ENCODE measurements around the gene GALNS.

GALNS gene

DNA sequence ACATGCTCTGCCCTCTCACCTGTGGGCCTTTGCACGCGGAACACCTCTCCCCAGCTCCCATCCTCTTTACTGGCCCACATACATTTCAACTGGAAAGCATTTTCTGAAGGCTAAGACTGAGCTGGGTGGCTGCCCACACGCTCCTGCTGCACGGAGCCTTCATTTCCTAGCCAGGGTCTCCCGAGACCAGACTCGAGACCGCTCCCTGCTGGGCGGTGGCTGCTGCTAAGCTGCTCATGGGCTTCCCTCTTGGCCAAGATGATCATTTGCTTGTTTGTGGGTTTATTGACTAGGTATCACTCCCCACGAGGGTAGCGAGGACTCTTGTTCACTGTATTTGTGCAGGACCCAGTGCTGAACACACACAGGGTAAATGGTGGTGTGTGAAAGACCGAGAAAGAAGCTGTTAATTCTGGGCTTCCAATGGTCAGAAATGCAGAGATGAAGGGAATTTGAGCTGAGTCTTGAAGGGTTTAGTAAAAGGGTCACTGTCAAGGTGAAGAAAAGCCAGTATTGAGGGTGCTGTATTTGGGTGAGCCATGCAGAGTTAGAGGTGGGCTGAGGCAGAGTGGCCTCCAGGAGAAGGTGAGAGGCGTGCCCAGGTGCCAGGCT, 1.1 kb upstream of the GALNS start:
- 0 out of 2 replicates have a peak overlapping the region, but pooled peaks have one; percentile 23 for H3K27ac ChIP-seq (ENCODE audit: low read depth, low read length)

DNA sequence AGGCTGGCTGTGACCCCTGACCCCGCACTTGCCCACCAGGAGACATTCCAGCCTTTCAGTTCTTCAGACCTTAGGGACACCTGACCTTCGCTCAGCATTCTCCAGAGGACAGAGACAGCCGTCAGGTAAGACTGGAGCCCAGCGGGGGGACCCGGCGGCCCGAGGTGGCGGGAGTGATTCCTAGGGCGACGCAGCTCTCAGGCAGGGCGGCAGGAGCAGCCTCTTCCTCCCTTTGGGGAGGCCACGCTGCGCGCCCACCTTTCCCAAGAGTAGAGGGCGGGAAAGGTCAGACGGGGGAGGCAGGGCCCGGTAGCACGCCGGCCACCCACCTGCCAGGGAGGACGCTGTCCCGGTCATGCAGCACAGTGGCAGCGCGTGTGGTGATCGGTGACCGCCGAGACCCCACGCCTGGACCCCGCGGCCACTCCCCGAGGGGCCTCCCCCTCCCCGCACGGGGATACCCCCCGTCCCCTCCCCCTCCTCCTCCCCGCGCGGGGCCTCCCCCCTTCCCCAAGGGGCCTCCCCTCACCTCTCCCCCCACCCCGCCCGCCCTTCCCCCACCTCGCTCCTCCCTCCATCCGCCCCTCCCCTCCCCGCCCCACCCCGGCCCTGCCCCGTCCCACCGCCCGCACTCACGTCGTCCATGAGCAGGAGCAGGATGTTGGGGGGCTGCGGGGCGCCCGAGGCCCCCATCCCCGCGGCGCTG, 472 bp downstream of the GALNS start:
- H3K79me2 ChIP-seq (ENCODE audit: insufficient read depth, low read length), result peaks cover 4% of the 10 kb centered on the region
- no peaks in the 10 kb centered on the region for H3K36me3 ChIP-seq (ENCODE audit: low read length)
- H3K4me3 ChIP-seq (ENCODE audit: insufficient read depth, low read length, poor library complexity, severe bottlenecking), result peak overlapping the region; percentile 69
- no peaks in the 10 kb centered on the region for H3K9me2 ChIP-seq (replicated peaks; ENCODE audit: insufficient read depth, low read length)
- H3K9ac ChIP-seq (ENCODE audit: low read length), result peak overlapping the region; percentile 76
- H2AFZ ChIP-seq (ENCODE audit: low read depth, low read length, severe bottlenecking), result no peak overlapping the region
- H3K27ac ChIP-seq (ENCODE audit: low read depth, low read length), result no peak overlapping the region
- no peaks in the 10 kb centered on the region for H3K9me3 ChIP-seq (ENCODE audit: insufficient read depth, low read length)
- no peaks in the 10 kb centered on the region for H4K20me1 ChIP-seq (ENCODE audit: low read depth, low read length)
- no peak for TF ChIP-seq EZH2phosphoT487 (conservative IDR thresholded peaks at IDR 0.05; ENCODE audit: low read length)
- TF ChIP-seq, protein P1, sequence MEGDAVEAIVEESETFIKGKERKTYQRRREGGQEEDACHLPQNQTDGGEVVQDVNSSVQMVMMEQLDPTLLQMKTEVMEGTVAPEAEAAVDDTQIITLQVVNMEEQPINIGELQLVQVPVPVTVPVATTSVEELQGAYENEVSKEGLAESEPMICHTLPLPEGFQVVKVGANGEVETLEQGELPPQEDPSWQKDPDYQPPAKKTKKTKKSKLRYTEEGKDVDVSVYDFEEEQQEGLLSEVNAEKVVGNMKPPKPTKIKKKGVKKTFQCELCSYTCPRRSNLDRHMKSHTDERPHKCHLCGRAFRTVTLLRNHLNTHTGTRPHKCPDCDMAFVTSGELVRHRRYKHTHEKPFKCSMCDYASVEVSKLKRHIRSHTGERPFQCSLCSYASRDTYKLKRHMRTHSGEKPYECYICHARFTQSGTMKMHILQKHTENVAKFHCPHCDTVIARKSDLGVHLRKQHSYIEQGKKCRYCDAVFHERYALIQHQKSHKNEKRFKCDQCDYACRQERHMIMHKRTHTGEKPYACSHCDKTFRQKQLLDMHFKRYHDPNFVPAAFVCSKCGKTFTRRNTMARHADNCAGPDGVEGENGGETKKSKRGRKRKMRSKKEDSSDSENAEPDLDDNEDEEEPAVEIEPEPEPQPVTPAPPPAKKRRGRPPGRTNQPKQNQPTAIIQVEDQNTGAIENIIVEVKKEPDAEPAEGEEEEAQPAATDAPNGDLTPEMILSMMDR (IDR thresholded peaks at IDR 0.05; ENCODE audit: insufficient read depth, low read length, poor library complexity, severe bottlenecking), result no peak
- H3K4me2 ChIP-seq (ENCODE audit: low read depth, low read length, poor library complexity, severe bottlenecking), result peak overlapping the region; percentile 39
- peaks cover 7% of the 10 kb centered on the region for H3F3A ChIP-seq (ENCODE audit: insufficient read depth)
- H3K27me3 ChIP-seq (ENCODE audit: low read length), result no peaks in the 10 kb centered on the region

More for the DNA sequence above, 1.1 kb upstream of the GALNS start:
- Histone ChIP-seq H3K9me2 (replicated peaks; ENCODE audit: insufficient read depth, low read length) (no peaks in the 10 kb centered on the region), H4K20me1 (ENCODE audit: low read depth, low read length) (no peaks in the 10 kb centered on the region), H3K4me3 (ENCODE audit: insufficient read depth, low read length, poor library complexity, severe bottlenecking) (peak overlapping the region; percentile 69), H2AFZ (ENCODE audit: low read depth, low read length, severe bottlenecking) (peak overlapping the region; percentile 69), H3K27me3 (ENCODE audit: low read length) (no peaks in the 10 kb centered on the region), H3K4me2 (ENCODE audit: low read depth, low read length, poor library complexity, severe bottlenecking) (peak overlapping the region; percentile 70), H3K79me2 (ENCODE audit: insufficient read depth, low read length) (peaks cover 4% of the 10 kb centered on the region), H3K36me3 (ENCODE audit: low read length) (no peaks in the 10 kb centered on the region), H3K9me3 (ENCODE audit: insufficient read depth, low read length) (no peaks in the 10 kb centered on the region), H3K9ac (ENCODE audit: low read length) (peak overlapping the region; percentile 76), H3F3A (ENCODE audit: insufficient read depth) (peaks cover 7% of the 10 kb centered on the region)
- TF ChIP-seq, protein P1 (IDR thresholded peaks at IDR 0.05; ENCODE audit: insufficient read depth, low read length, poor library complexity, severe bottlenecking), result peak; percentile 90
- no peak for TF ChIP-seq EZH2phosphoT487 (conservative IDR thresholded peaks at IDR 0.05; ENCODE audit: low read length)

DNA sequence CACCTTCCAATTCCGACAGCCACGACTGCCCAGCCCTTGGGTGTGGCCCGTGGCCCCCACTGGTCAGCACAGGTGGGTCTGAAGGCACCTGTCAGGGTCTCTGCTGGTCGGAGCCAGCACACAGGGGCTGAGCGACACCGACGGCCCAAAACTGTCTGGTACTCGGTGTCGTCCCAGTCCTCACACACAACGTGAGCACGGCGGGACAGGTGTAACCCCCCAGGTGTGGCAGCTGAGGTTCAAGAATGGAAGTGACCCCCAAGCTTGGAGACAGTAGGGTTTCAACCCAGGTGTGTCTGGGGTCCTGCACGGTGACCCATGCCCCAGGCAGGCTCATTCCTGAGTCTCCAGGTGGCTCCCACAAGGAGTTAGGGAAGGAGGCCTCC, 1.0 kb downstream of the GALNS start:
- no peak overlapping the region for H3K9ac ChIP-seq (ENCODE audit: low read length)
- no peaks in the 10 kb centered on the region for H3K9me2 ChIP-seq (replicated peaks; ENCODE audit: insufficient read depth, low read length)
- H3K4me2 ChIP-seq (ENCODE audit: low read depth, low read length, poor library complexity, severe bottlenecking), result peak overlapping the region; percentile 39
- no peaks in the 10 kb centered on the region for H3K36me3 ChIP-seq (ENCODE audit: low read length)
- H3K79me2 ChIP-seq (ENCODE audit: insufficient read depth, low read length), result peaks cover 4% of the 10 kb centered on the region
- no peak overlapping the region for H2AFZ ChIP-seq (ENCODE audit: low read depth, low read length, severe bottlenecking)
- H3F3A ChIP-seq (ENCODE audit: insufficient read depth), result peaks cover 7% of the 10 kb centered on the region
- H4K20me1 ChIP-seq (ENCODE audit: low read depth, low read length), result no peaks in the 10 kb centered on the region
- no peak overlapping the region for H3K4me3 ChIP-seq (ENCODE audit: insufficient read depth, low read length, poor library complexity, severe bottlenecking)
- no peak for TF ChIP-seq EZH2phosphoT487 (conservative IDR thresholded peaks at IDR 0.05; ENCODE audit: low read length)
- TF ChIP-seq, protein P1 (IDR thresholded peaks at IDR 0.05; ENCODE audit: insufficient read depth, low read length, poor library complexity, severe bottlenecking), result no peak
- no peaks in the 10 kb centered on the region for H3K9me3 ChIP-seq (ENCODE audit: insufficient read depth, low read length)
- no peaks in the 10 kb centered on the region for H3K27me3 ChIP-seq (ENCODE audit: low read length)
- H3K27ac ChIP-seq (ENCODE audit: low read depth, low read length), result no peak overlapping the region

Measured in SU-DHL-6 (cell line).